GM21381 (cell line): ENCODE results near the gene PRAMEF10.
"Not testable (repeated sequence)": the region's sequence is repeated elsewhere in the genome, so short reads cannot be mapped to it uniquely, and the experiment has no call there.

Source experiments
- ATAC-seq: cut with Tn5 transposase; IDR thresholded peaks from one replicate; pipeline ENCODE4 v1.9.1; 2021; ENCODE audit warnings: mild to moderate bottlenecking, moderate library complexity; ENCODE audit not compliant: unreplicated experiment

The PRAMEF10 gene, protein sequence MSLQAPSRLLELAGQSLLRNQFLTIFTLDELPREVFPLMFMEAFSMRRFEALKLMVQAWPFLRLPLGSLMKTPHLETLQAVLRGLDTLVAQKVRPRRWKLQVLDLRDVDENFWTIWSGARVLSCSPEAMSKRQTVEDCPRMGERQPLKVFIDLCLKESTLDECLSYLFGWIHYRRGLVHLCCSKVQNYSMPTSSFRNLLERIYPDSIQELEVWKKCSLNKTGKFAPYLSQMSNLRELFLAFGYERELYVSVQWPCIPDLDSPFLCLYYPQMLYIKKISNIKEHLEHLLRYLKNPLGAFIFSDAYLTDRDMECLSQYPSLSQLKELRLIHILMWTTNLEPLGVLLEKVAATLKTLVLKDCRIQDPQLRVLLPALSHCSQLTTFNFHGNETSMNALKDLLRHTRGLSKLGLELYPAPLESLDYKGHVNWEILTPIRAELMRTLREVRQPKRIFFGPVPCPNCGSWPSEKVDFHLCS

DNA sequence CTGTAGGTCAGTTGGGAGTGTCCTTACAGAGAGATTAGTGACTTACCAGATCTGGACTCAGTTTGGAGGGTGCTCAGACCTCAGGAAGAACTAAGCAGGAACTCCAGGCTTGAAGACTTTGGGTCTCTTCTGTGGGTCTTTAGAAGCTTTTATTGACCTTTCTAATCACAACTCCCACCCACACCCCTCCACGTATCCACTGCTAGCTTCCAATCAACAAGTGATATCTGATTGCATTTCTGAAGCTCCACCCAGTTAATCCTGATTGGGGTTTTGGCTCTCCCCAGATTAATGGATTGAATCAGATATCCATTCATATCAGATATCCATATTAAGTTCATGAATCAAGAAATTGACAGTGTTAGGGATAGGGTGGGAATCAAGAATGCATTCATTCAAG is at the start of gene PRAMEF10:
Gene PRAMEF10 (minus strand): TSS at position 101 of the 400 bp plus-strand sequence. CDS start 2,423 bp downstream, outside the sequence.
- not testable (repeated sequence) for ATAC-seq

DNA sequence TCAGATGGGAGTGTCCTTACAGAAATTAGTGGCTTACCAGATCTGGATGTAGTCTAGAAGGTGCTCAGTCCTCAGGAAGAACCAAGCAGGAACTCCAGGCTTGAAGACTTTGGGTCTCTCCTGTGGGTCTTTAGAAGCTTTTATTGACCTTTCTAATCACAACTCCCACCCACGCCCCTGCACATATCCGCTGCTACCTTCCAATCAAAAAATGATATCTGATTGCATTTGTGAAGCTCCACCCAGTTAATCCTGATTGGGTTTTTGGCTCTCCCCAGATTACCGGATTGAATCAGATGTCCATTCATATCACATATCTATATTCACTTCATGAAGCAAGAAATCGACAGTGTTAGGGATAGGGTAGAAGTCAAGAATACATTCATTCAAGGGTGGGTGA is 49.4 kb upstream of the PRAMEF10 start, which contains the start of gene PRAMEF6:
Gene PRAMEF6 (minus strand): TSS at position 101 of the 400 bp plus-strand sequence. CDS start 5,062 bp downstream, outside the sequence.
- not testable (repeated sequence) for ATAC-seq

- not testable (repeated sequence) for ATAC-seq
Observed at GRCh38 chr1:12924368-12924767, 26.3 kb upstream of the PRAMEF10 start.

- not testable (repeated sequence) for ATAC-seq
Observed at GRCh38 chr1:12921749-12922148, 23.7 kb upstream of the PRAMEF10 start.

- ATAC-seq: not testable (repeated sequence)
Observed at GRCh38 chr1:12916310-12916709, 18.2 kb upstream of the PRAMEF10 start, which contains the start of gene PRAMEF7. PRAMEF7 (plus strand) TSS chr1:12916610; CDS start chr1:12917693, 1,083 bp downstream.

- ATAC-seq: not testable (repeated sequence)
Observed at GRCh38 chr1:12903793-12904572, 5.9 kb upstream of the PRAMEF10 start.

DNA sequence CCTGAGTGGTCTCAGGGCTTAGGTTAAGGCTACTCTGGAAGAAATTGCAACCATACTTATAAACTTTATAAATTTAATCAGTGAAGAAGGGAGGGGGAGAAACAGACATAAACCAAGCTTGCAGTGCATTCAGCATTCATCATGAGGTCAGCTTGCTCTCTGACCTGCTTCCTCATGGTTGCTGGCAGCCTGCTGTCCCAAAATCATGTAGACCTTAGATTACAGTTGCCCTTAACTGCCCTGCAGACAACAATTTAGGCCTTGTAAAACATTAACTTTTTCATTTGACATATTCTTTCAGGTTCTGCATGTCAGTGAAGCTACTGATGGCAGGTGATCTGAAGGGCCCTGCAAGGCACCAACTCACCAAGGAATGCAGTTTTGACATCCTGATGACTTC is 1.1 kb upstream of the PRAMEF10 start:
- not testable (repeated sequence) for ATAC-seq

GRCh38 chr1:12886101-12886500 is 12.0 kb downstream of the PRAMEF10 start, which contains the start of gene PRAMEF4:
PRAMEF4 (minus strand) TSS chr1:12886201; CDS start chr1:12883394, 2,807 bp downstream.
- ATAC-seq: not testable (repeated sequence)

DNA sequence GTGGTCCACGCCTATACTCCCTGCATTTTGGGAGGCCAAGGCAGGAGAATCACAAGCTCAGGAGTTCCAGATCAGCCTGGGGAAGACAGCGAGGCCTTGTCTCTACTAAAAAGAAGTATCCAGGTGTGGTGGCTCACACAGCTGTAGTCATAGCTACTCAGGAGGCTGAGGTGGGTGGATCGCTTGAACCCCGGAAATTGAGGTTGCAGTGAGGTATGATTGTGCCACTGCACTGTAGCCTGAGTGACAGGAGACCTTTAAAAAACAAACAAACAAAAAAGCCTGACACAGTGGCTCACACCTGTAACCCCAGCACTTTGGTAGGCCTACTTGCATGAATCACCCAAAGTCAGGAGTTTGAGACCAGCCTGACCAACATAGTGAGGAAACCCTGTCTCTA is 19.6 kb downstream of the PRAMEF10 start:
- ATAC-seq: not testable (repeated sequence)

GRCh38 chr1:12863131-12863880 is 34.8 kb downstream of the PRAMEF10 start:
- ATAC-seq: not testable (repeated sequence)

GRCh38 chr1:12856786-12857185 is 41.3 kb downstream of the PRAMEF10 start, which contains the start of gene PRAMEF2:
PRAMEF2 (plus strand) TSS chr1:12857086; CDS start chr1:12859010, 1,924 bp downstream.
- not testable (repeated sequence) for ATAC-seq

GRCh38 chr1:12851779-12852178 is 46.3 kb downstream of the PRAMEF10 start:
- no peak for ATAC-seq

- not testable (repeated sequence) for ATAC-seq
Observed at GRCh38 chr1:12848620-12849019, 49.5 kb downstream of the PRAMEF10 start, which contains the start of gene HNRNPCL1. HNRNPCL1 (minus strand) TSS chr1:12848720; CDS start chr1:12848289, 431 bp downstream.
